ENCODE data around the gene CCL16.
A peak's percentile ranks its signal among the peaks of the same experiment; 100 is the strongest.
"Not testable (repeated sequence)": the region's sequence is repeated elsewhere in the genome, so short reads cannot be mapped to it uniquely, and the experiment has no call there.

The CCL16 gene

GRCh38 chr17:35984140-35984539 is 2.8 kb upstream of the CCL16 start:
- no peak for DNase-seq (ENCODE audit: low spot score)

- no peak for DNase-seq (ENCODE audit: low spot score)
Measured at GRCh38 chr17:35982409-35983191, 1.3 kb upstream of the CCL16 start.

- DNase-seq (ENCODE audit: low spot score) = no peak
Measured at GRCh38 chr17:35981908-35982330, 622 bp upstream of the CCL16 start.

GRCh38 chr17:35978346-35978745 is 3.0 kb downstream of the CCL16 start:
- DNase-seq (ENCODE audit: low spot score) = no peak

DNA sequence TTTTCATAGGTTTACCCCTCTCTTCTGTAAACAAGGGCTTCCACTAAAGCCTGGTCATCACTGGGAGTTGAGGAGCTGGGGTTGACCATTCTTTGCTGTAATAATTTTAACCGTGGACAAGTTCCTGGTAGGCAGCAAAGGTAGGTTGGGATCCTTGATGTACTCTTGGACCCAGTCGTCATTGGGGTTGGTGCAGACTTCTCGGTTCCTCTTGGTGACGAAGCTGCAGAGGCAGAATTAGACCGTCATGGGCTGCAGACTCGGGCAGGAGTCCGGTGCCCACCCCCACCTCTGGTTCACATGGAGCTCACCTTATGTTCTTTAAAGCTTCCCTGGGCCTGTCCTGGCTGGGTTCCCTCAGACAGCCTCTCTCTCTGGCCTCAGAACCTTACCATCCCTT is 3.8 kb downstream of the CCL16 start:
- DNase-seq (ENCODE audit: low spot score) = no peak

GRCh38 chr17:35973333-35974260 is 7.7 kb downstream of the CCL16 start:
- DNase-seq (ENCODE audit: low spot score) = no peak

GRCh38 chr17:35972945-35973332 is 8.4 kb downstream of the CCL16 start:
- DNase-seq (ENCODE audit: low spot score) = no peak

- DNase-seq (ENCODE audit: low spot score) = no peak
Measured at GRCh38 chr17:35972535-35972934, 8.8 kb downstream of the CCL16 start.

DNA sequence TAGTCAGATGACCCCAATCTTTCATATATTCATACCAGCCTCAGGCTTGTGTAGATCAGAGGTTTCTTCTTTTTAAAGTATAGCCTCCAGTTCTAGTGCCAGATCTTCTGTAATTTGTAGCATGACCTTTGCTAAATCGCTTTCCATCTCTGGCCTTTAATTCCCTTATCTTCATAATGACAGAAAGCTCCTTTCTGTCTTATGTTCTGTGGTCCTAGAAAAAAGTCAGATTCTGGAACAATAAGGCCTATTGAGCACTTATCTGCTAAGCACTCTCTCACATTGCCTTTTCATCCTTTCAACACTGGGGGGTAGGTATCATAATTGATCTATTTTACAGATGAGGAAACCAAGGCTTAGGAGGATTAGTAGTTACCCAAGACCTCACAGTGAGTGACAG is 9.2 kb downstream of the CCL16 start:
- DNase-seq (ENCODE audit: low spot score) = no peak

DNA sequence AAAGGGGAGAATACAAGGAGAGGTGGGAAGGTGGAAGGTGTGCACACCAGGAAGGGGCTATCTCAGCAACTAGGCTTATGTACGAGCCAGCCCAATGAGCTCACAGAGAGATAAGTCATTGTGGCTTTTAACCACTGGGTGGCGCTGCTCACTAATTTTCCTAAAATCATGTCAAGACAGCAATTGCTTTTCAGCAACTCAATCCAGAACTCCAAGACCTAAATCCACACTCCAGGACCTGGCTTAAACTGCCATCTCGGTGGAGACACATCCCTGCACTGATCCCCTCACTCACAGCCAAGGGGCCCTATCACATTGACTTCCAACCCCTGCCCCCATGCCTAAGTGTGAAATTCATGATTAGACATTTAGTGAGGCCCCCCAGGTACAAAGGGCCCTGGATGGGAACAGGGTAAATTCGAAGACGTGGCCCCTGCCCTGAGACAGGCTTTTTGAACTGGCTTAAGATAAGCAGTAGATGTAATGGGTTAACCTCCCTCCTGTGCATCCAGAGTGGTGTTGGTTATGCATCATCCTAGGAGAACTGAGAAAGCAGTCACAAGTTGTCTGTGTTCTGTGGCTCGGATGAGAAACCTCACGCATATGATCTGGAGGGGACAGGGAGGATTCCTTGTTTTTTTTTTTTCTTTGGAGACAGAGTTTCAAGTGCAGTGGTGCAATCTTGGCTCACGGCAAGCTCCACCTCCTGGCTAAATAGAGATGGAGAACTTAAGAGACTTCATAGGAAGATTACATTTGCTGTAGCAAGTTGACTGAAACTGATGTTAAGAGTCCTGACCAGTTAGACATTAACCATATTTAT is 11.5 kb downstream of the CCL16 start:
- peak; percentile 66 for DNase-seq (ENCODE audit: low spot score)

GRCh38 chr17:35968520-35969054 is 12.7 kb downstream of the CCL16 start:
- DNase-seq (ENCODE audit: low spot score) = no peak

GRCh38 chr17:35965272-35965671 is 16.0 kb downstream of the CCL16 start:
- no peak for DNase-seq (ENCODE audit: low spot score)

- DNase-seq (ENCODE audit: low spot score) = no peak
Measured at GRCh38 chr17:35963663-35964062, 17.6 kb downstream of the CCL16 start.

DNA sequence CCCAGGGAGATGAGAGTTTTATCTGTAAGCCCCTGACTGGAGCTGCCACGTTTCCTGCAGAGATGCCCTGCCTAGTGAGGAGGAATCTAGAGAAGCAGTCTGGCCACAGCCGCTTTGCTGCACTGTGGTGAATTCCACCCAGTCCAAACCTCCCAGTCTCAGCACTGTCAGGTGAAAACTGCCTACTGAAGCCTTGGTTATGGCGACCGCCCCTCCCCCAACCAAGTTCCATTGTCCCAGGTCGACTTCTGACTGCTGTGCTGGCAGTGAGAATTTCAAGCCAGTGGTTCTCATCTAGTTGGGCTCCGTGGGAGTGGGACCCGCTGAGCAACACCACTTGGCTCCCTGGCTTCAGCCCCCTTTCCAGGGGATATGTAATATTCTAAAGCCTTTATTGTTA is 27.6 kb downstream of the CCL16 start:
- DNase-seq (ENCODE audit: low spot score) = no peak

- no peak for DNase-seq (ENCODE audit: low spot score)
Measured at GRCh38 chr17:35949401-35949800, 31.9 kb downstream of the CCL16 start.

GRCh38 chr17:35948092-35948491 is 33.2 kb downstream of the CCL16 start:
- DNase-seq (ENCODE audit: low spot score) = no peak

- DNase-seq (ENCODE audit: low spot score) = no peak
Measured at GRCh38 chr17:35947156-35947585, 34.1 kb downstream of the CCL16 start.

DNA sequence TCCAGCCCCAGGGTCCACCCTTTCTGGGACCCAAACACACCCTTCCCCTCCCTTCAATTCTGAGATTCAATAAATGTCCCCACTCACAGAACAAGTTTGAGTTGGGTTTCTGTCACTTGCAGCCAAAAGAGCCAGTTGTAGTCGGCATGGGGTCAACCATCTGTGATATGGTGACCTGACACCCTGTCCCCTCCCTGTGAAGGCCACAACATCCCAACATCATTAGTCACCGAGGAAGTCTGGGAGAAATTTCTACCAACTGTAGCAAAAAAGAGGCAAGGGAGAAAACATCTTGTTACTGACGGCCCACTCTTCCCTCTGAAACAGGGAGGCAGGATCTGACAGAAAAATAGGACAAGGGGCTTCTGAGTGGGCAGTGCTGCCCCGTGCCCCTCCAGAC is 37.1 kb downstream of the CCL16 start:
- DNase-seq (ENCODE audit: low spot score) = no peak

GRCh38 chr17:35943537-35943936 is 37.8 kb downstream of the CCL16 start, which contains the start of gene LYZL6:
Gene LYZL6 (minus strand): TSS chr17:35943713. CDS start chr17:35939356, 4,357 bp downstream.
- no peak for DNase-seq (ENCODE audit: low spot score)

DNA sequence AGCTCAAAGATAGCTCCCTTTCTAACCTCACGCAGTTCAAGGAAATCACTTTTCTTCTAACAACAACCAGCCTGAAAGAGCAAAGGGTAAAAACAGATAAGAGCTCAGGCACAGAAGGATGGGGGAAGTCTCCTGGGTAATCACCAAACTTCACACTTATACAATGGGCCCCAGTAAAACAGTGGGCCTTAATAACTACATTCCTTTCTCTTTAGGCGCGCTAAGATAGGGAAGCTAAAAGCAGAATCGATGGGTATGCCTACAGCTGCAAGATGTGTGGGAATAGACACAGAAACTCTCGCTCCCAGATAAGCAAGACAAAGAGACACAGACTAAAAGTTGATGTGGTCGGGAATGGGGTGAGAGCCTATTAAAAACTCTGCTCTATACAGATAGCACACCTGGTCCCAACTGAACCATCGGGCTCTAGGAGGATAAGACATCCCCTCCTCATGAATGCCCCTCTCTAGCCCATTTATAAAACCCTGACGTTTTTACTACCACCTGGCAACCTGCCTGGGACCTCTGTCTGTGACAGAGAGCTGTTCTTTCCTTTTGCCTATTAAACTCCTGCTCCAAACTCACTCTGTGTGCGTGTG is 38.6 kb downstream of the CCL16 start:
- no peak for DNase-seq (ENCODE audit: low spot score)

DNA sequence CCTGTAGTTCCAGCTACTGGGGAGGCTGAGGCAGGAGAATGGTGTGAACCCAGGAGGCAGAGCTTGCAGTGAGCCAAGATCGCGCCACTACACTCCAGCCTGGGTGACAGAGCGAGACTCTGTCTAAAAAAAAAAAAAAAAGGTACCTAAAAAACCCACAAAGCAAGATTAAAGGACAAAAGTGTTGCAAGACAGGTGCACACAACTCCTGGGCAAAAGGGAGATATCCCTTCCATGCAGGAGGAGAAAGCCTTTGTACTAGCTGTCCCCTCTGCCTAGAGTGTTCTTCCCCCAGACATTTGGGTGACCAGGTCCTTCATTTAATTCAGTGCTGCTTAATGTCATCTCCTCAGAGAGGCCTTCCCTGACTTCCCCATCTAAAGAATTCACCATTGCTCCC is 42.8 kb downstream of the CCL16 start:
- DNase-seq (ENCODE audit: low spot score) = not testable (repeated sequence)
